Erythroblast (primary cell): ENCODE data around the gene BRSK1.

ENCODE experiments used
- GATA1 ChIP-seq: IDR thresholded peaks from 2 replicates; pipeline ENCODE4 v1.6.1; 2011; ENCODE audit warnings: low read depth, mild to moderate bottlenecking, control low read depth, low read length, moderate library complexity
- POLR2A ChIP-seq: IDR thresholded peaks from 2 replicates; pipeline ENCODE4 v1.6.1; 2011; ENCODE audit warnings: mild to moderate bottlenecking, low read length

DNA sequence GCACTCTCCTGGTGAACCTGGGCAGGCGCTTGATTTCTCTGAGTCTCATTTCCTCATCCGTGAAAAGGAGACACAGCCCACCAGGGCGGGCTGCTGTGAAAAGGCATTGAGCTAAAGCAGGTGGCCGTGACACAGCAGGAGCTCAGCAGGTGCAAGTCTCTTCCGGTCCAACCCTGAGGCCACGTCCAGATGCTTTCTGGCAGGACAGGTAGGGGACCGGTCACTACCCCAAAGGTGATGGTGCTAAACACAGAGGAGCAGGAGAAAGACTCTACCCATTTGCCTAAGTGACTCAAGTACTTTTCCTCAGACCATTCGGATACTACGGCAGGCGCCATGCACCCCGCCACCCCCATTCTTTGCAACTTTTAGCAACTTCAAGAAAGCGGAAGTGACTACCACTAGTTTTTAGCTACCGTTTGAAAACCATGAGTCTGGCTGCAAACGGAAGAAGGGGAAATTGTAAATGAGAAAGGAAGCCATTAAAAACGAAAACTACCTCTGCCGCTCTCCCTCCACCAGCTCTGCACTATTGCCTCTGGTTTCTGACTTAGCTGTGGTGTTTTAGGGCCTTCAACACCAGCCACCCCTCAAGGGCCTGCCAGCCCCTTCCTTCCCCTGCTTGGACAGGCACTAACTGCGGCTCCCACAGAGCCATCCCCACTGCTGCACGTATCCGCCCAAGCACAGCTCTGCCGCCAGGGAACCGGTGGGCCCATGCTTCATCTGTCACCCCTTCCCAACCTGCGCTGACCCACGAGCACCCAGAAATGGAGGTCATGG, 29.8 kb upstream of the BRSK1 start:
- TF ChIP-seq POLR2A = no peak
- no peak for TF ChIP-seq GATA1
